Measurements from ENCODE around the gene DAGLA. TPM values are rescaled to one million over a fixed set of nuclear protein-coding genes. Genes with fewer than 3 reads are reported as not detected.

Gene DAGLA
- total and polyA plus RNA-seq, 2 of the 13 experiments (the other 11 are each of a cell fraction or from before 2014, with no cell fraction given): 2.6 to 3.9 TPM

- H3K36me3 ChIP-seq (replicated peaks in 1 of 2; ENCODE audit: control insufficient read depth in 1 of 2, insufficient read depth in 2 of 2, low read length in 2 of 2): peaks cover 7 to 26% of the 10 kb centered on the region in 2 experiments; a peak in 3 of 5 replicates
- no peaks in the 10 kb centered on the region for H3K9me3 ChIP-seq (ENCODE audit: low read length)
- no peak overlapping the region for H3K4me2 ChIP-seq (ENCODE audit: low read depth, low read length)
- H4K20me1 ChIP-seq (ENCODE audit: insufficient read depth, low read length): no peaks in the 10 kb centered on the region; the same call in 1 of the 2 replicates
- no peak overlapping the region for H3K9ac ChIP-seq (ENCODE audit: insufficient read depth, low read depth, low read length)
- POLR2A ChIA-PET: interaction anchor here (3.2 kb wide), 1 partner anchor 19 kb away, joined by 28 read pairs; no protein-coding TSS in a partner anchor
- H3K4me1 ChIP-seq (ENCODE audit: insufficient read depth, low read length): peaks cover 50% of the 10 kb centered on the region
- intact Hi-C loops (cut with micrococcal nuclease; ENCODE audit: unreplicated experiment): no loop called here
- DNase-seq (ENCODE audit: low spot score) (no peak), FAIRE-seq (no peak), ATAC-seq (no peak)
- H3K79me2 ChIP-seq (ENCODE audit: insufficient read depth, low read length): peaks cover 50% of the 10 kb centered on the region
- CTCF ChIA-PET (ENCODE audit: low intra/inter-chr PET ratio, low total read pairs): no interaction called here
- no peak overlapping the region for H2AFZ ChIP-seq (ENCODE audit: low read length)
- H3K4me3 ChIP-seq (replicated peaks in 1 of 3; ENCODE audit: insufficient read depth in 1 of 3, low read depth in 2 of 3, low read length in 3 of 3): no peak overlapping the region
- H3K27ac ChIP-seq (ENCODE audit: extremely low read length, insufficient read depth, low read length): no peak overlapping the region
- TF ChIP-seq, protein P1, sequence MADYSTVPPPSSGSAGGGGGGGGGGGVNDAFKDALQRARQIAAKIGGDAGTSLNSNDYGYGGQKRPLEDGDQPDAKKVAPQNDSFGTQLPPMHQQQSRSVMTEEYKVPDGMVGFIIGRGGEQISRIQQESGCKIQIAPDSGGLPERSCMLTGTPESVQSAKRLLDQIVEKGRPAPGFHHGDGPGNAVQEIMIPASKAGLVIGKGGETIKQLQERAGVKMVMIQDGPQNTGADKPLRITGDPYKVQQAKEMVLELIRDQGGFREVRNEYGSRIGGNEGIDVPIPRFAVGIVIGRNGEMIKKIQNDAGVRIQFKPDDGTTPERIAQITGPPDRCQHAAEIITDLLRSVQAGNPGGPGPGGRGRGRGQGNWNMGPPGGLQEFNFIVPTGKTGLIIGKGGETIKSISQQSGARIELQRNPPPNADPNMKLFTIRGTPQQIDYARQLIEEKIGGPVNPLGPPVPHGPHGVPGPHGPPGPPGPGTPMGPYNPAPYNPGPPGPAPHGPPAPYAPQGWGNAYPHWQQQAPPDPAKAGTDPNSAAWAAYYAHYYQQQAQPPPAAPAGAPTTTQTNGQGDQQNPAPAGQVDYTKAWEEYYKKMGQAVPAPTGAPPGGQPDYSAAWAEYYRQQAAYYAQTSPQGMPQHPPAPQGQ (CRISPR knock-in tag; IDR thresholded peaks at IDR 0.05; ENCODE audit: borderline replicate concordance): no peak
- TF ChIP-seq ZC3H13 (CRISPR knock-in tag; IDR thresholded peaks at IDR 0.05): 0 out of 2 replicates have a peak, but pooled peaks have one; percentile 19
- BruUV-seq (replicated peaks): no TSS peak
- in situ Hi-C loops (cut with HindIII; ENCODE audit: extremely low pct_ligation_motif_present, low pct_unique_long_range_greater_than_20kb): loop anchor here (10.0 kb wide), 1 partner anchor 289 kb away; no protein-coding TSS in a partner anchor
- 96% methylated on average over 12 of the region's 12 CpGs for WGBS (ENCODE audit: low lambda C conversion rate)
- H3K27me3 ChIP-seq (ENCODE audit: control insufficient read depth in 1 of 2, insufficient read depth in 2 of 2, low read length in 2 of 2): no peaks in the 10 kb centered on the region; a peak in 1 of 5 replicates
Observed at GRCh38 chr11:61795459-61795858, 115.3 kb downstream of the DAGLA start.

DNA sequence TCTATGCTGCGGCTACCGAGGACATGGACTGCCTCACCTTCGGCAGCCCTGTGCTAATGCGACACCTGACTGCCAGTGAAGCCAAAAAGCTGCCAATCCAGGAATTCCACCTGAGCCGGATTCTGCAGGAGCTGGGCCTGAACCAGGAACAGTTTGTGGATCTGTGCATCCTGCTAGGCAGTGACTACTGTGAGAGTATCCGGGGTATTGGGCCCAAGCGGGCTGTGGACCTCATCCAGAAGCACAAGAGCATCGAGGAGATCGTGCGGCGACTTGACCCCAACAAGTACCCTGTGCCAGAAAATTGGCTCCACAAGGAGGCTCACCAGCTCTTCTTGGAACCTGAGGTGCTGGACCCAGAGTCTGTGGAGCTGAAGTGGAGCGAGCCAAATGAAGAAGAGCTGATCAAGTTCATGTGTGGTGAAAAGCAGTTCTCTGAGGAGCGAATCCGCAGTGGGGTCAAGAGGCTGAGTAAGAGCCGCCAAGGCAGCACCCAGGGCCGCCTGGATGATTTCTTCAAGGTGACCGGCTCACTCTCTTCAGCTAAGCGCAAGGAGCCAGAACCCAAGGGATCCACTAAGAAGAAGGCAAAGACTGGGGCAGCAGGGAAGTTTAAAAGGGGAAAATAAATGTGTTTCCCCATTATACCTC is 115.8 kb downstream of the DAGLA start:
- Histone ChIP-seq H3K9ac (ENCODE audit: insufficient read depth, low read depth, low read length) (no peak overlapping the region), H3K79me2 (ENCODE audit: insufficient read depth, low read length) (peaks cover 50% of the 10 kb centered on the region), H3K4me1 (ENCODE audit: insufficient read depth, low read length) (peaks cover 47% of the 10 kb centered on the region), H3K27ac (ENCODE audit: extremely low read length, insufficient read depth, low read length) (no peak overlapping the region), H4K20me1 (ENCODE audit: insufficient read depth, low read length) (no peaks in the 10 kb centered on the region; the same call in 1 of the 2 replicates), H2AFZ (ENCODE audit: low read length) (no peak overlapping the region), H3K4me3 (replicated peaks in 1 of 3; ENCODE audit: insufficient read depth in 1 of 3, low read depth in 2 of 3, low read length in 3 of 3) (no peak overlapping the region), H3K27me3 (ENCODE audit: control insufficient read depth in 1 of 2, insufficient read depth in 2 of 2, low read length in 2 of 2) (no peaks in the 10 kb centered on the region; a peak in 1 of 5 replicates), H3K36me3 (replicated peaks in 1 of 2; ENCODE audit: control insufficient read depth in 1 of 2, insufficient read depth in 2 of 2, low read length in 2 of 2) (peaks cover 7 to 27% of the 10 kb centered on the region in 2 experiments; a peak in 3 of 5 replicates), H3K4me2 (ENCODE audit: low read depth, low read length) (no peak overlapping the region), H3K9me3 (ENCODE audit: low read length) (no peaks in the 10 kb centered on the region)
- BruUV-seq (replicated peaks): TSS peak; percentile 2
- FAIRE-seq (no peak), ATAC-seq (no peak), DNase-seq (ENCODE audit: low spot score) (no peak)
- CTCF ChIA-PET (ENCODE audit: low intra/inter-chr PET ratio, low total read pairs): interaction anchor here (1.6 kb wide), 1 partner anchor 33 kb away, joined by 7 read pairs; the partner anchor contains the start of gene FADS2
- in situ Hi-C loops (cut with HindIII; ENCODE audit: extremely low pct_ligation_motif_present, low pct_unique_long_range_greater_than_20kb): loop anchor here (10.0 kb wide), 1 partner anchor 289 kb away; no protein-coding TSS in a partner anchor
- POLR2A ChIA-PET: interaction anchor here (3.2 kb wide), 1 partner anchor 19 kb away, joined by 28 read pairs; no protein-coding TSS in a partner anchor
- 98% methylated on average over 13 of the region's 18 CpGs for WGBS (ENCODE audit: low lambda C conversion rate)
- intact Hi-C loops (cut with micrococcal nuclease; ENCODE audit: unreplicated experiment): loop anchor here (2.0 kb wide), 2 partner anchors 103 to 151 kb away; no protein-coding TSS in a partner anchor
- 0 out of 4 replicates have a peak, but pooled peaks of 1 of the 2 experiments have one; percentile 23 for TF ChIP-seq POLR2A (IDR thresholded peaks at IDR 0.05; ENCODE audit: insufficient read depth in 1 of 2, low read depth in 2 of 2, low read length in 2 of 2)
- no peak for TF ChIP-seq CCAR2 (optimal IDR thresholded peaks at IDR 0.05; ENCODE audit: low read depth, low read length)

MicroRNAs encoded within 50 kb of the gene (microRNA counts, 767-probe panel; counts per million panel counts)
- not detected for microRNA hsa-miR-611

Other genes starting within 250 kb of the DAGLA start
- gene LRRC10B, start 171.6 kb upstream of the DAGLA start, total RNA-seq (2016; rRNA removed; fragmentation: Illumina TruSeq; extraction: Trizol): not detected in 2 replicates
- not detected in 2 replicates for gene LRRC10B, start 171.6 kb upstream of the DAGLA start, polyA plus RNA-seq (2011; rRNA removed)
- gene SYT7, start 99.3 kb upstream of the DAGLA start, total RNA-seq (2016; rRNA removed; fragmentation: Illumina TruSeq; extraction: Trizol): 0.81 and 1.4 TPM in 2 replicates
- 4.4 and 6.2 TPM in 2 replicates for gene SYT7, start 99.3 kb upstream of the DAGLA start, polyA plus RNA-seq (2011; rRNA removed)
- gene MYRF, start 72.2 kb downstream of the DAGLA start, total RNA-seq (2016; rRNA removed; fragmentation: Illumina TruSeq; extraction: Trizol): 7.9 and 10.2 TPM in 2 replicates
- 25.9 and 33.2 TPM in 2 replicates for gene MYRF, start 72.2 kb downstream of the DAGLA start, polyA plus RNA-seq (2011; rRNA removed)
- gene TMEM258, start 112.2 kb downstream of the DAGLA start, total RNA-seq (2016; rRNA removed; fragmentation: Illumina TruSeq; extraction: Trizol): 164 and 175 TPM in 2 replicates
- gene TMEM258, start 112.2 kb downstream of the DAGLA start, polyA plus RNA-seq (2011; rRNA removed): 363 and 424 TPM in 2 replicates
- gene FEN1, start 112.5 kb downstream of the DAGLA start, total RNA-seq (2016; rRNA removed; fragmentation: Illumina TruSeq; extraction: Trizol): 102 and 116 TPM in 2 replicates
- 10.9 and 12.4 TPM in 2 replicates for gene FEN1, start 112.5 kb downstream of the DAGLA start, polyA plus RNA-seq (2011; rRNA removed)
- gene FADS1, start 136.6 kb downstream of the DAGLA start, total RNA-seq (2016; rRNA removed; fragmentation: Illumina TruSeq; extraction: Trizol): 65.8 and 108 TPM in 2 replicates
- 91.8 and 98.4 TPM in 2 replicates for gene FADS1, start 136.6 kb downstream of the DAGLA start, polyA plus RNA-seq (2011; rRNA removed)
- gene FADS2, start 147.9 kb downstream of the DAGLA start, total RNA-seq (2016; rRNA removed; fragmentation: Illumina TruSeq; extraction: Trizol): 54.7 and 124 TPM in 2 replicates
- gene FADS2, start 147.9 kb downstream of the DAGLA start, polyA plus RNA-seq (2011; rRNA removed): 90.1 and 125 TPM in 2 replicates
- gene FADS3, start 211.2 kb downstream of the DAGLA start, total RNA-seq (2016; rRNA removed; fragmentation: Illumina TruSeq; extraction: Trizol): 4.5 and 13.4 TPM in 2 replicates
- 23.2 and 36.6 TPM in 2 replicates for gene FADS3, start 211.2 kb downstream of the DAGLA start, polyA plus RNA-seq (2011; rRNA removed)
- gene RAB3IL1, start 237.2 kb downstream of the DAGLA start, total RNA-seq (2016; rRNA removed; fragmentation: Illumina TruSeq; extraction: Trizol): 1.2 and 1.3 TPM in 2 replicates
- 2.0 and 2.2 TPM in 2 replicates for gene RAB3IL1, start 237.2 kb downstream of the DAGLA start, polyA plus RNA-seq (2011; rRNA removed)